Activated CD8-positive, alpha-beta T cell treated with anti-CD3 and anti-CD28 coated beads for 36 hours (primary cell): ENCODE results near the gene WHRN. TPM values are rescaled to one million over a fixed set of nuclear protein-coding genes. Genes with fewer than 3 reads are reported as not detected.

Experiments
- ATAC-seq: fragments of 200-7000 bp; cut with Tn5 transposase; one replicate; pipeline ENCODE4 v1.10.0; 2021; ENCODE audit warnings: mild to moderate bottlenecking, moderate library complexity
- CTCF ChIA-PET: fragments of 350-600 bp; sonication (Branson Sonifier 250); formaldehyde crosslinking; loops from one replicate; lab custom pipeline; 2021; ENCODE audit warnings: antibody characterized with exemption; lab: Charles Lee
- POLR2A ChIA-PET: fragments of 350-600 bp; sonication (Branson Sonifier 250); formaldehyde crosslinking; loops from one replicate; lab custom pipeline; 2021; ENCODE audit warnings: antibody characterized with exemption; lab: Charles Lee
- DNase-seq: peaks from one replicate; pipeline ENCODE4 v3.0.0-alpha.2; 2020
- H3K27ac Mint-ChIP-seq: one replicate; pipeline ENCODE4 v1.8.0; 2021; ENCODE audit warnings: mild to moderate bottlenecking, mixed read lengths
- H3K27me3 Mint-ChIP-seq: one replicate; pipeline ENCODE4 v1.8.0; 2021; ENCODE audit warnings: mixed read lengths
- H3K36me3 Mint-ChIP-seq: one replicate; pipeline ENCODE4 v1.8.0; 2021; ENCODE audit warnings: low read depth, mixed read lengths
- H3K4me1 Mint-ChIP-seq: one replicate; pipeline ENCODE4 v1.8.0; 2021; ENCODE audit warnings: low read depth, mixed read lengths
- H3K4me3 Mint-ChIP-seq: one replicate; pipeline ENCODE4 v1.8.0; 2021; ENCODE audit warnings: mild to moderate bottlenecking, moderate library complexity, mixed read lengths
- H3K9me3 Mint-ChIP-seq: one replicate; pipeline ENCODE4 v1.8.0; 2021; ENCODE audit warnings: mixed read lengths
- CTCF ChIP-seq: fragments of 200-600 bp; IDR thresholded peaks from one replicate; pipeline ENCODE4 v1.8.0; 2022; ENCODE audit warnings: antibody characterized with exemption, mild to moderate bottlenecking
- intact Hi-C: fragments of 100-400 bp; cut with micrococcal nuclease; formaldehyde crosslinking; loops from one replicate; pipeline ENCODE4 v1.10.0; 2022
- total RNA-seq, 2 experiments: library from RNA; stranded (reverse); gene quantifications; one replicate each; pipeline ENCODE4 v1.2.3, GENCODE V29; 2021

WHRN gene
- total RNA-seq, 2 experiments from 2014 or later = 12.6 to 14.9 TPM

DNA sequence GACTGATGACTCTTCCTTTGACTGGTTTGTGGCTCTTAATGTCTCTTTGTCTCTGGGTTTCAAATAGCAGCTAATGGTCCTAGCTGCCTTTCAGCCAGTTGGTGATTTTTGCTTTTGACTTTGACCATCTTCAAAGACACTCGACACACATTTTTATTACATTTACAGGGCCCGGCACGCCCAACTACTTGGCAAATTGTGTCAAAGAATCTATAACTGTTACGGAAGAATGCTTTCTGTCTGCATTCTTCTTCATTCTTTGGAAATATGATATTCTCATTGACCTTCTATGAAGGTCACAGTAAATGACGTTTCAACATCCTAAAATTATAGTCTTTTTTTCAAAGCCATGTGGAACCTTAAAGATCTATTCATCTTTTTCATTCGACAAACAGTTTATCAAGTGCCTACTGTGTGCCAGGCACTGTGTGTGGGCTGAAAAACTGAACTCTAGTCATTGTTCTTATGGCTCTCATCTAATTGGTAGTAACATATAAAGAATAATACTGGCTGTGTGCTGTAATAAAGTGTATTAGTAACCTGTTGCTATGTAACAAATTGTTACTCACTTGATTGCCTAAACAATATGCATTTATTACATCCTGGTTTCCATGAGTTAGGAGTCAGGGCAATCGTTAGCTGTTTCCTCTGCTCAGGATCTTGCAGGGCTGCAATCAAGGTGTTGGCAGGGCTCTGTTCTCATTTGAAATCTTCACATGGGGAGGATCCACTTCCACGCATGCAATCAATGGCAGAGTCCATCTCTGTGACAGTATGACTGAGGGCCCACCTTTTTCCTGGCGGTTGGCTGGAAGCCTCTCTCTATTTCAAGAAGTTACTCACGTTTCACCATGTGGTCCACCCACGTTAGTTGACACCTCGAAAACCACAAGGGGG is 7.0 kb upstream of the WHRN start:
- POLR2A ChIA-PET = no interaction called here
- DNase-seq (peak; percentile 23), ATAC-seq (no peak)
- no peak for TF ChIP-seq CTCF
- intact Hi-C loops = no loop called here
- Mint-ChIP-seq H3K9me3 (no peaks in the 10 kb centered on the region), H3K4me1 (peaks cover 19% of the 10 kb centered on the region), H3K27ac (no peak overlapping the region), H3K36me3 (no peaks in the 10 kb centered on the region), H3K4me3 (no peak overlapping the region), H3K27me3 (peaks cover 19% of the 10 kb centered on the region)
- CTCF ChIA-PET = interaction anchor here (1.0 to 1.6 kb wide), 3 partner anchors 12 to 141 kb away, joined by 3 to 5 read pairs (median 4); no protein-coding TSS in a partner anchor

GRCh38 chr9:114507726-114508125 is 2.5 kb upstream of the WHRN start:
- POLR2A ChIA-PET = interaction anchor here (0.6 to 1.1 kb wide), 3 partner anchors 20 to 37 kb away, joined by 3 to 4 read pairs (median 3); no protein-coding TSS in a partner anchor
- DNase-seq = peak; percentile 32
- Mint-ChIP-seq H3K27ac (no peak overlapping the region), H3K27me3 (peaks cover 27% of the 10 kb centered on the region), H3K36me3 (no peaks in the 10 kb centered on the region), H3K4me1 (peaks cover 19% of the 10 kb centered on the region), H3K4me3 (no peak overlapping the region), H3K9me3 (no peaks in the 10 kb centered on the region)
- ATAC-seq = peak; percentile 32
- intact Hi-C loops = loop anchor here (5.0 kb wide), 1 partner anchor 100 kb away; no protein-coding TSS in a partner anchor
- peak; percentile 51 for TF ChIP-seq CTCF
- CTCF ChIA-PET = interaction anchor here (0.8 to 7.5 kb wide), 20 partner anchors 9 to 145 kb away, joined by 3 to 72 read pairs (median 6); partner anchors contain the start of genes AKNA and ATP6V1G1

GRCh38 chr9:114506082-114506390 is 763 bp upstream of the WHRN start:
- ChIA-PET CTCF (interaction anchor here (1.2 to 7.5 kb wide), 5 partner anchors 9 to 147 kb away, joined by 3 to 72 read pairs (median 30); no protein-coding TSS in a partner anchor), POLR2A (interaction anchor here (0.9 kb wide), 1 partner anchor 12 kb away, joined by 3 read pairs; no protein-coding TSS in a partner anchor)
- DNase-seq (no peak), ATAC-seq (no peak)
- Mint-ChIP-seq H3K36me3 (no peaks in the 10 kb centered on the region), H3K4me3 (peak overlapping the region; percentile 77), H3K27me3 (peaks cover 24% of the 10 kb centered on the region), H3K27ac (no peak overlapping the region), H3K9me3 (no peaks in the 10 kb centered on the region), H3K4me1 (peaks cover 28% of the 10 kb centered on the region)
- intact Hi-C loops = loop anchor here (5.0 kb wide), 1 partner anchor 99 kb away; no protein-coding TSS in a partner anchor
- TF ChIP-seq CTCF = no peak

DNA sequence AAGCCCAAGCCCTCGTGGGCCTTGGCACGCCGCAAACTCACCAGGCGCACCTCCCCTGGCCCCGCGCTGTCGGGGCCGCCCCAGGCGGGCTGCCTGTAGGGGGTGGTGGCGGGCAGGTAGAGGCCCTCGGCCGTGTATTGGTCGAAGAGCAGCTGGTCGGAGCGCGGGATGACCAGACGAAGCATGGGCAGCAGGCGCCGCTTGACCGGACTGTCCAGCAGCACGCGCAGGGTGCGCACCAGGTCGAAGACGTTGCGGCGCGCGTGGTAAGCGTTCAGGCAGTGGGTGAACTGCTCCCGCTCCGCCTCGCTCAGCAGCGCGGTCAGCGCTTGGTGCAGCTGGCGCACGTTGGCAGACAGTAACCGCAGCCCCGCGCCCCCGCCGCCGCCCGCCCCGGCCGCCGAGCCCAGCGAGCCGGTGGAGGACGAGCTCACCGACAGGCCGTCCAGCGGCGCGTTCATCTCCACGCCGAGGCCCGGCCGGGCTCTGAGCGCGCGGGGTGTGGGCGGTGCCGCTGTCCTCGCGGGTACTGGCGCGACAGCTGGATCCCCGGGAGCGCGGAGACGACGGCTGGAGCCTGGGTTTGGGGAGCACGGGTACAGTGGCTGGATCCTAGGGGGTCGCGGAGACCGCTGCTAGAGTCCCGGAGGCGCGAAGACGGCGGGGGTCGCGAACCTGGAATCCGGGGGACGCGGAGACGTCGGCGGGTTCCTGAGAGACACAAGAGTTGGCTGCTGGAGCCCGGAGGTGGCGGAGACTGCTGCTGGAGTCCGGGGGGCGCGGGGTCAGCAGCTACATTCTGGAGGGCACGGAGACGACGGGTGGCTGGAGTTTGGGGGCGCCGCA is 709 bp downstream of the WHRN start:
- peak; percentile 22 for ATAC-seq
- ChIA-PET CTCF (interaction anchor here (0.8 to 7.5 kb wide), 10 partner anchors 11 to 149 kb away, joined by 3 to 72 read pairs (median 4); no protein-coding TSS in a partner anchor), POLR2A (interaction anchor here (0.8 to 1.7 kb wide), 7 partner anchors 19 to 164 kb away, joined by 3 to 8 read pairs (median 3); partner anchors contain the start of gene ATP6V1G1)
- peak; percentile 60 for TF ChIP-seq CTCF
- peak overlapping the region; percentile 77 for H3K4me3 Mint-ChIP-seq
- peaks cover 22% of the 10 kb centered on the region for H3K27me3 Mint-ChIP-seq
- peak; percentile 54 for DNase-seq
- H3K36me3 Mint-ChIP-seq = no peaks in the 10 kb centered on the region
- peak overlapping the region; percentile 43 for H3K27ac Mint-ChIP-seq
- intact Hi-C loops = loop anchor here (5.0 kb wide), 1 partner anchor 97 kb away; no protein-coding TSS in a partner anchor
- H3K4me1 Mint-ChIP-seq = peaks cover 31% of the 10 kb centered on the region
- H3K9me3 Mint-ChIP-seq = no peaks in the 10 kb centered on the region
